Measurements from ENCODE around the gene SMAD2.
"Not testable (repeated sequence)": the region's sequence is repeated elsewhere in the genome, so short reads cannot be mapped to it uniquely, and the experiment has no call there.

The SMAD2 gene

GRCh38 chr18:47844828-47845498, 85.5 kb downstream of the SMAD2 start:
- DNase-seq (ENCODE audit: low read depth in 3 of 3, low spot score in 1 of 3) = no peak

DNA sequence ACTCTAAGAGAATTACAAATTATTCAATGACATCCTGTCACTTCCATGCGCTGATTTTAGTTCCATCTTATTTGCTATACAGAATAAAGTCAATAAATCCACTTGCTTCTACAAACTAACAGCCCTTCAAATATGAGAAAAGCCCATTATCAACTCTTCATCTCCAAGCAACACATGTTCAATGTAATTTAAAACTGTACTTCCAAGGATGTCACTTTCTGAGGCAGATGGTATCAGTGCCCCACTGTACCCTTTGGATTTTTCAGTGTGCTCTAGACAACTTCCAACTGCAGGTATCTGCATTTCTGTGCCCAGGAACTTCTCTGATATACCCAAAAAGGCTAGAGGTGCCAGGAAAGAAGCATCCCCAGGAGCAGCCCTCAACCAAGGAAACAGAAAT, 87.6 kb downstream of the SMAD2 start:
- DNase-seq (ENCODE audit: low read depth in 3 of 3, low spot score in 1 of 3) = no peak

DNA sequence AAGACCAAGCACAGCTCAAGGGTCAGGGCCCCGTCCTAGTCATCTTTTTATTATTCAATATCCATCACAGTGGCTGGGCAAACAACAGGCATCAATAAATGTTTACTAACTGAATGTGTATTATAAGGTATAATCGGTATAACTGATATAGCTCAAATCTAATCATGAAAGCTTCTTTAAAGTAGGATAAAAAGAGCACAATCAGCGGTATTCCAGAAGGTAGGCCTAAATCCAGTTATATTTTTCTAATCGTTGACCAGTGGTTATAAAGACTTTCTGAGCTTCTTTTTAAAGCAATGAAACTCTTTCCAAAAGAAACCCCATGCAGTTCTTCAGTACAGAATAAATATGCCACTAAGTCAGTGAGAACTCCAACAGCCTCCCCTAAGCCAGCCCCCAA, 92.1 kb downstream of the SMAD2 start:
- no peak for DNase-seq (ENCODE audit: low read depth in 3 of 3, low spot score in 1 of 3)

DNA sequence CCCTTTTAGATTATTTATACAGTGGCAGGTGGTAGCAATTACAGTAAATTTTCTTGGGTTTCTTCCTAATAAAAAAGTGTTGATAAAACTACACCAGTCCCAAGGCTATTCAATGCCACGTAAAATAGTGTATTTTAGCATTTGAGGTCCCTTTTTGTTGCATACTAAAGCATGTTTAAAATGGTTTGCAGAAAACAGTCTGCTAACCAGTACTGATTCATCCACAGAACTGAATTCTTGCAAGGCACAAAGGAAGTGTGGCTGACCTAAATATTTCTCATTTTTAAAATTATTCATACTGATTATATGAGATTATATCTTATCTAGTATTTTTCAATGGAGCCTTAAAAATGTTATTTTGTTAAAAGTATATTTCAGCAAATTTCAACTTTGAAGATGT, 98.1 kb downstream of the SMAD2 start:
- DNase-seq (ENCODE audit: low read depth in 3 of 3, low spot score in 1 of 3) = no peak

GRCh38 chr18:47831351-47831750, 99.1 kb downstream of the SMAD2 start:
- no peak for DNase-seq (ENCODE audit: low read depth in 3 of 3, low spot score in 1 of 3)

- DNase-seq (ENCODE audit: low read depth in 3 of 3, low spot score in 1 of 3) = no peak
Measured at GRCh38 chr18:47830772-47831171, 99.7 kb downstream of the SMAD2 start.

DNA sequence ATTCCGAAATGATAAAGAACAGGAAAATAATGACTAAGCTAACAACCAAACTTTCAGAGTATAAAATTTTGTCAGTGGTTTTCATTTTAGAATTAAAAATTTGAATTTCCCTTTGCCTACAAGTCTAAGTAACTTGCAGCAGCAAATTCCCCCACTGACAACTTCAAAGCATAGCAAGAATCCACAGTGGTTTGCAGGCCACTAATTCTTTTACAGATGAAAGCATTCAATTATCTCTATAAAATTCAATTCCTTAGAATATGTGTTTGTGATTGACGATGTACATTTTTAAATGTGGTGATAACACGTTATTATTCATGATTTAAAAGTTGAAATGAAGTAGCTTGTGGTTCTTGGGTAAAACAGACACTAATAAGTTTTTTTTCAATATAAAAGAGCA, 100.6 kb downstream of the SMAD2 start:
- DNase-seq (ENCODE audit: low read depth in 3 of 3, low spot score in 1 of 3) = no peak

DNA sequence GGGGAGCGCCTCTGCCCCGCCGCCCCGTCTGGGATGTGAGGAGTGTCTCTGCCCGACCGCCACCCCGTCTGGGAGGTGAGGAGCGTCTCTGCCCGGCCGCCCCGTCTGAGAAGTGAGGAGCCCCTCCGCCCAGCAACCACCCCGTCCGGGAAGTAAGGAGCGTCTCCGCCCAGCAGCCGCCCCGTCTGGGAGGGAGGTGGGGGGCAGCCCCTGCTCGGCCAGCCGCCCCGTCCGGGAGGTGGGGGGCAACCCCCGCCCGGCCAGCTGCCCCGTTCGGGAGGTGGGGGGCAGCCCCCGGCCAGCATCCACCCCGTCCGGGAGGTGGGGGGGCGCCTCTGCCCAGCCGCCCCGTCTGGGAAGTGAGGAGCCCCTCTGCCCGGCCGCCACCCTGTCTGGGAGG, 102.4 kb downstream of the SMAD2 start:
- not testable (repeated sequence) for DNase-seq (ENCODE audit: low read depth in 3 of 3, low spot score in 1 of 3)

GRCh38 chr18:47826157-47827074, 104.0 kb downstream of the SMAD2 start:
- no peak for DNase-seq (ENCODE audit: low read depth in 3 of 3, low spot score in 1 of 3)

- DNase-seq (ENCODE audit: low read depth in 3 of 3, low spot score in 1 of 3) = no peak
Measured at GRCh38 chr18:47821314-47821713, 109.1 kb downstream of the SMAD2 start.

GRCh38 chr18:47817795-47818077, 112.7 kb downstream of the SMAD2 start:
- no peak for DNase-seq (ENCODE audit: low read depth in 3 of 3, low spot score in 1 of 3)

- no peak for DNase-seq (ENCODE audit: low read depth in 3 of 3, low spot score in 1 of 3)
Measured at GRCh38 chr18:47817017-47817794, 113.3 kb downstream of the SMAD2 start.

DNA sequence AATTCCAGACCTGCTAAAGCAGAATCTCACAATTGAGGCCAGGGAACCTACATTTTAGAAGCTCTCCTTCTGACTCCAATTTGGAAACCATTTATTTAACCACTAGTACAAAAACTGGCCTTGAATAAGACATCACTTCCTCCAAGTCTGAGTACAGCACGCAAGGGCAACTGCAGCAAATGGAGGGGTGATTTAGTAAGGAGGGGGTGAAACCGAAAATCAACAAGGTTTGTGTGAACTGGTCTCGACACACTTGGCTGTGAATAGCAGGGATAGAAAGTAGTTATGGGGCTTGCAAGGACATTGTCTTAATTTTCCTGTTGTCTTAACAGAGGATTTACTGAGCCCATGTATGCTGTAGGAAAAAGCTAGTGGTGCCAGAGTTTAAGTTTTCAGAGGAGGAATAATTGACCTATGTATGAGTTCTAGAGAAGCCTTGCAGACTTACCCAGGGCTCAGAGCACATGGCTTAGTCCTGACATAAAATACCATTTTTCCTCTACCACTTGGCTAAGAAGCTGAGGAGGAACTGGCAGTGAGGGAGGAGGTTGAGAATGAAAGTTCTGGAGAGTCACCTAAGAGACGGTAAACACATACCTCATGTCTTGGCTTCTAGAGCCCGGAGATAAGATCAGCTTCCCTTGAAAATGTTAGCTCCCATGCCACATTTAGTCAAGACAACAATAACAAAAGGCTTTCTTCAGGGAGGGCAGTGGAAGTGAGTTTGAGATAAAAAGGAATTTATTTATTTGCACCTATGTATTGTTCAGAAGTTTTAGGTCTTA, 114.8 kb downstream of the SMAD2 start:
- DNase-seq (ENCODE audit: low read depth in 3 of 3, low spot score in 1 of 3) = no peak

DNA sequence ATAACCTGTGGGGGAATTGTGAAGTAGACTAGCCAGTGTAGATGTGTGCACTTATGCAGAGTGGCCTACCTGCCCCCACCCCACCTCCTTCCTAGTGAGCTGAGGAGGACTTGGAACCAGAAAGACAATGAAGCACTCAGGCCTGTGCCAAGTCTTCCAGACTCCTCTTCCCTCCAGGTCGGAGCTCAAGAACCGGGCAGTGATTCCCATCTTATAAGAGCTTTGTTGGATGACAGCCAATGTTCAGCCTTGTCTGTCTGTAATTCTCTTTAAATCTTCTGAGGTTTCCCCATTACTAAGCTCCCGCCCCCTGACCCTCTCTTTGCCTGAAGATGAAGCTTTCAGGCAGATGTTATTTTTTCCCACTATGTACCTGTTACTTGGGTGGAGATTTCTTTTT, 121.0 kb downstream of the SMAD2 start:
- no peak for DNase-seq (ENCODE audit: low read depth in 3 of 3, low spot score in 1 of 3)

DNA sequence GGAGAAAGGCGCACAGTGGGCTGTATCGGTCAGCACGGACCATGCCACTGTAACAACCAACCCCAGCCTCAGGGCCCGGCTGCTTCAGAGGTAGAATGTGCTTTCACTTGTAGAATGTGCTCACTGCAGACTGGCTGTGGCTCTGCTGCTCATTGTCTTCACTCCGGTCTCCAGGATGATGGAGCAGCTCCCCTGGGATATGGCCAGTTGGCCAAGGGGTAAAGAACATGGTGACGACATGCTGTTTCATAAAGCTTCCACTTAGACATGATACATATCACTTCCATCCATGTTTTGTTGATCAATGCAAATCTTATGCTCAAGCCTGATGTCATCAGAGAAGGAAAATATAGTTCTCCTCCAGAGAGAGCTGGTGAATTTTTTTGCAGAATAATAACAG, 127.7 kb downstream of the SMAD2 start:
- no peak for DNase-seq (ENCODE audit: low read depth in 3 of 3, low spot score in 1 of 3)

DNA sequence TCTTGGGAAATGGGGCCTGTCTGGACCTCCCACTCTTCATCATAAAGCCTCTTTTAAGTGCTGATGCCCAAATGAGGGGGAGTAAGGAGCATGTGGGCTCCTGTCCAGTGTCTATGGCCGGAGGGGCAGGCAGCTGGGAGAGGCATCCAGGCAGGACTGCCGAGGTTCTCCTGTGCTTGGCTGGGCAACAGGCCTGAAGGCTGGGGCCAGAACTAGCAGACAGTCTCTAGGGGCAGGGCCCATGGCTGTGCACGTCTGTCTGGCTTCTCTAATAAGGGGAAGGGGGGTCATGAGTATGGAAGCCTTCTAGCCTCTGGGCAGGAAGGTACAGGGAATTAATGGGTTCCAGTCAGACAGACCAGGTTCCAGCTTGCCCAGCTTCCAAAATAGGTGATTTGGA, 128.6 kb downstream of the SMAD2 start:
- no peak for DNase-seq (ENCODE audit: low read depth in 3 of 3, low spot score in 1 of 3)

DNA sequence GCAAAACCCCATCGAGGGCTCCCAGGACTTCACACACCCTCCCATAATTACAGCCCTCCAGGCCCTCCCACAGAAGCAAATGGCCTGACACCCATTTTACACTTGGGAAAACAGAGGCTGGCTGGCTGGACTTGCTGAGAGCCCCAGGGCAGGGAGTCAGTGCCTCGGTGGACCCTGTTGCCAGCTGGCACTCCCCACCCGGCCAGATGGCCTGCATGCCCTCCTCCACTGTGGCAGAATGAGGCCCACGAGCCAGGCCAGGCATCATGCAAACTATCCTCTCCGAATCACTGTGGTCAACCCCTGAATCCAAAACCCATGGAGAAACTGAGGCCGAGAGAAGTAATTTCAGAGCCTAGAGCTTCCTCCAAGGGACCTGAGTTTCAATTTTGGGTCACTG, 129.7 kb downstream of the SMAD2 start:
- DNase-seq (ENCODE audit: low read depth in 3 of 3, low spot score in 1 of 3) = no peak

DNA sequence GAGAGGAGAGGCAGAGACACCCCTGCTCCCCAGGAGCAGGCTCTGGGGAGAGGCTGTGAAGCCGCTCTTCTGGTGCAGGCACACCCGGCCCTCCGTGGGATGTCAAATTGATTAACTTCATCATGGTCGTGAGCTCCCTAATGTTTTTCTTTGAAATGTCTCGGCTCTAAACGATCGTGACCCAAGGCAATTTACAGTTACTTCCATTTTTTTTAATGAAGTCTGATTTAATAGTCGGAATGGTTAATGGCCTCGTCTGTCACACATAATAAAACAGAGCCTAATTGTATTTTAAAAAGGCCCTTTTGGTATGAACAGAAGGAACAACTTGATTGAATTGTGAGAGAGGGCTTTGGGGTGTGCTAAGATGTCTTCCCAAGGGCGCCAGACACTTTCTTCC, 130.2 kb downstream of the SMAD2 start:
- no peak for DNase-seq (ENCODE audit: low read depth in 3 of 3, low spot score in 1 of 3)

DNA sequence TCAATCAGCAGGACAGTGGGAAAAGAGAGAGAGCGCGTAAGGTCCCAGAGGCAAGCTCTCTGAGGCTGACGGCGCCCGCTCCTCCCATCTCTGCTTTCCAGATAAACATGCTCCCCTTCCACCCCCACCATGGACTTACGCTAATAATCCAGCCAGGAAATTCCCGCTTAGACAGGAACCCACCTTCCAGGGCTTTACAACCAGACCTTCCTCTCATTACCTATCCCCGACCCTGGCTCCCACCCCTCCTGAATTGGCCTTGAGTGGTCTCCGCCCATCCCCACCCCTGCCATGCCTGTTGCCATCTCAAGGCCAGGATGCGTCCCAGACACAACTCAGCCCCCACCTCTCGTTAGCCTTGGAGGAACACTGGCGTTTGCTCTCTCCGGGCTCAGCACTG, 131.1 kb downstream of the SMAD2 start:
- no peak for DNase-seq (ENCODE audit: low read depth in 3 of 3, low spot score in 1 of 3)

GRCh38 chr18:47798366-47798765, 132.1 kb downstream of the SMAD2 start:
- no peak for DNase-seq (ENCODE audit: low read depth in 3 of 3, low spot score in 1 of 3)

DNA sequence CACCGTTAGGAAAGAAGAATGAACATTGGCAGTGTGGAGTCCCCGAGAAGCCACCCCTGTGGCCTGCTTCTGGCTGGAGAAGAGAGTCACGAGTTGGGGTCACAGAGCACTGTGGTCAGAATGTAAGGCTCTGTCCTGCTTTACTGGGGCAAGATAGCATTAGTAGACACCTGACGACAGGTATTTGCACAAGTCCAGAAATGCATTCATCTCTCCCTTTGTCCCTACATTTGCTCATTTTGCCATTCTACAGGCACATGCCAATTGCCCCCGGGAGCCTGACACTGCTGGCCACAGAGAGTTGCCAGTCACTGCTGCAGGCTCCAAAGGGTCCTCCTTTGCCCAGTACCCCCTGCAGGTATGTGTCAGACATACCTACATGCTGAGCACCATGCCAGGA, 133.3 kb downstream of the SMAD2 start:
- DNase-seq (ENCODE audit: low read depth in 3 of 3, low spot score in 1 of 3) = no peak
